ENCODE measurements around the gene PRSS50. TPM values are rescaled to one million over a fixed set of nuclear protein-coding genes. Genes with fewer than 3 reads are reported as not detected.

Gene PRSS50
- total and polyA plus RNA-seq, 7 donors: 0.03 to 1.1 (median 0.49) TPM; not detected in 3

DNA sequence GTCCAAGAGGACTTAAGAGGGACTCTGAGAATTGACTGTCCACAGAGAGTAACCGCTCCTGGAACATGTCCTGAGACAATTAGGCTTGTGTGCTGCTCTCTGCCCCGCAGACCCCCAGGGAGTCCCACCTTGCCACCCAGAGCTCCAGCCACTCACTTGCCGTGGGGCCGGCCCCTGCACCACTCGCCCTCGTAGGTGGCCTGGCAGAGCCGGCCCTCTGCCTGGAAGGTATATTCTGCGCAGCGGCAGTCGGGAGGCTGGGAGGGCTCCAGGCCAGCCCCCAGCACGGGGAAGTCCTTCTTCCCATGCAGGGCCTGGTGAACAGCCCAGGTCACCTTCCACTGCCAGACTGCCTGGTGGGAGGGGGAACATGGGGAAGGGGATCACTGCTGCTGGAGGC, 34.7 kb downstream of the PRSS50 start:
- Histone ChIP-seq H3K9me3 (no peaks in the 10 kb centered on the region), H3K36me3 (no peaks in the 10 kb centered on the region), H3K27me3 (no peaks in the 10 kb centered on the region), H3K4me1 (no peaks in the 10 kb centered on the region), H3K4me3 (no peak overlapping the region), H3K27ac (no peak overlapping the region)
- 87 to 90% methylated on average over 11 of the region's 11 CpGs for WGBS, 2 donors
- TF ChIP-seq, protein P1, sequence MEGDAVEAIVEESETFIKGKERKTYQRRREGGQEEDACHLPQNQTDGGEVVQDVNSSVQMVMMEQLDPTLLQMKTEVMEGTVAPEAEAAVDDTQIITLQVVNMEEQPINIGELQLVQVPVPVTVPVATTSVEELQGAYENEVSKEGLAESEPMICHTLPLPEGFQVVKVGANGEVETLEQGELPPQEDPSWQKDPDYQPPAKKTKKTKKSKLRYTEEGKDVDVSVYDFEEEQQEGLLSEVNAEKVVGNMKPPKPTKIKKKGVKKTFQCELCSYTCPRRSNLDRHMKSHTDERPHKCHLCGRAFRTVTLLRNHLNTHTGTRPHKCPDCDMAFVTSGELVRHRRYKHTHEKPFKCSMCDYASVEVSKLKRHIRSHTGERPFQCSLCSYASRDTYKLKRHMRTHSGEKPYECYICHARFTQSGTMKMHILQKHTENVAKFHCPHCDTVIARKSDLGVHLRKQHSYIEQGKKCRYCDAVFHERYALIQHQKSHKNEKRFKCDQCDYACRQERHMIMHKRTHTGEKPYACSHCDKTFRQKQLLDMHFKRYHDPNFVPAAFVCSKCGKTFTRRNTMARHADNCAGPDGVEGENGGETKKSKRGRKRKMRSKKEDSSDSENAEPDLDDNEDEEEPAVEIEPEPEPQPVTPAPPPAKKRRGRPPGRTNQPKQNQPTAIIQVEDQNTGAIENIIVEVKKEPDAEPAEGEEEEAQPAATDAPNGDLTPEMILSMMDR (IDR thresholded peaks at IDR 0.05): no peak
- no peak for TF ChIP-seq POLR2AphosphoS5 (IDR thresholded peaks at IDR 0.05)
- no peak for TF ChIP-seq POLR2A (IDR thresholded peaks at IDR 0.05)
- no peak for TF ChIP-seq EP300 (IDR thresholded peaks at IDR 0.05)
- DNase-seq: no peak
- intact Hi-C loops (cut with DNase I): no loop called here

DNA sequence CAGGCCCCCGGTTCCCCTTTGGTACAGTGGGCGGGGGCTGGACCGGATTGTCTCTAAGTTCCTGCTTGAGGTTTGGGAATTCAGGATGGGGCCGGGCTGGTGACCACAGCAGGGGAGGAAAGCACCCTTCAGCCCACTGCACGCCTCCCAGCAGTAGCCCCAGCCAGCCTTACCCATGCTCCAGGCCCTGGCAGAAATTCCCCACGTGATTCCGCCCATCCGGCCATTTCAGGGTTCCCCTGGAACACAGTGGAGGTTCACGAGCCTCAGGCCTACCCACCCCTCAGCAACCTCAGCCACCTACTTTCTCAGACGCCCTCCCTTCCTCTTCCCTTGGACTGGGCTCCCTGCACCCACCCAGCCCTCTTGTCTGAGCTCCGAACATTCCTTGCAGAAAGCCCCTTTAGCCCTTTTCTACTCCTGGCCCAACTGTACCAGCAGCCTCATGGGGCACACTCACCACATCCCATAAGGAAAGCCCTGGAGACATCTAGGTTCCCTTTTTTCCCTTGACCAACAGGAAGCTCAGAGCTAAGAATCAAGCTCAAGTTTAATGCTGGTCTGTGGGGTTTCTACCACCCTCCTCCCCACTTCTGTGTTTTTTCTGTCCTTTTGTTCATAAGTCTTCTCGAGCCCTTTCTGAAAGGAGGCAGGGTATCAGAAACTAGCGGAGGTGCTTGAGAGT, 35.7 kb downstream of the PRSS50 start:
- no peak overlapping the region for H3K4me3 ChIP-seq
- no peaks in the 10 kb centered on the region for H3K4me1 ChIP-seq
- no peaks in the 10 kb centered on the region for H3K36me3 ChIP-seq
- 79 to 83% methylated on average over 13 of the region's 13 CpGs for WGBS, 2 donors
- DNase-seq: peak; percentile 53
- no peaks in the 10 kb centered on the region for H3K9me3 ChIP-seq
- TF ChIP-seq POLR2AphosphoS5 (IDR thresholded peaks at IDR 0.05): no peak
- TF ChIP-seq EP300 (IDR thresholded peaks at IDR 0.05): no peak
- TF ChIP-seq, protein P1 (IDR thresholded peaks at IDR 0.05): no peak
- intact Hi-C loops (cut with DNase I): no loop called here
- no peaks in the 10 kb centered on the region for H3K27me3 ChIP-seq
- H3K27ac ChIP-seq: no peak overlapping the region

- Histone ChIP-seq H3K4me1 (no peaks in the 10 kb centered on the region), H3K27ac (no peak overlapping the region), H3K9me3 (no peaks in the 10 kb centered on the region), H3K4me3 (no peak overlapping the region), H3K27me3 (no peaks in the 10 kb centered on the region), H3K36me3 (no peaks in the 10 kb centered on the region)
- intact Hi-C loops (cut with DNase I): no loop called here
- WGBS, 2 donors: 93% methylated on average over 10 of the region's 10 CpGs
- TF ChIP-seq POLR2A (IDR thresholded peaks at IDR 0.05) (no peak), EP300 (IDR thresholded peaks at IDR 0.05) (no peak), POLR2AphosphoS5 (IDR thresholded peaks at IDR 0.05) (no peak)
- TF ChIP-seq, protein P1 (IDR thresholded peaks at IDR 0.05): no peak
- DNase-seq: peak; percentile 56
Observed at GRCh38 chr3:46681387-46681786, 36.3 kb downstream of the PRSS50 start.

GRCh38 chr3:46680298-46680826, 37.3 kb downstream of the PRSS50 start:
- Histone ChIP-seq H3K9me3 (no peaks in the 10 kb centered on the region), H3K36me3 (no peaks in the 10 kb centered on the region), H3K27ac (no peak overlapping the region), H3K4me1 (no peaks in the 10 kb centered on the region), H3K27me3 (no peaks in the 10 kb centered on the region), H3K4me3 (no peak overlapping the region)
- DNase-seq: peak; percentile 60
- TF ChIP-seq POLR2AphosphoS5 (IDR thresholded peaks at IDR 0.05) (no peak), EP300 (IDR thresholded peaks at IDR 0.05) (no peak), POLR2A (IDR thresholded peaks at IDR 0.05) (no peak)
- TF ChIP-seq, protein P1 (IDR thresholded peaks at IDR 0.05): no peak
- 91 to 93% methylated on average over 9 of the region's 9 CpGs for WGBS, 2 donors
- intact Hi-C loops (cut with DNase I): no loop called here

All from sigmoid colon (tissue), 7 donors.